ENCODE data around the gene TARDBP.
"Not testable (repeated sequence)": the region's sequence is repeated elsewhere in the genome, so short reads cannot be mapped to it uniquely, and the experiment has no call there.

TARDBP gene

DNA sequence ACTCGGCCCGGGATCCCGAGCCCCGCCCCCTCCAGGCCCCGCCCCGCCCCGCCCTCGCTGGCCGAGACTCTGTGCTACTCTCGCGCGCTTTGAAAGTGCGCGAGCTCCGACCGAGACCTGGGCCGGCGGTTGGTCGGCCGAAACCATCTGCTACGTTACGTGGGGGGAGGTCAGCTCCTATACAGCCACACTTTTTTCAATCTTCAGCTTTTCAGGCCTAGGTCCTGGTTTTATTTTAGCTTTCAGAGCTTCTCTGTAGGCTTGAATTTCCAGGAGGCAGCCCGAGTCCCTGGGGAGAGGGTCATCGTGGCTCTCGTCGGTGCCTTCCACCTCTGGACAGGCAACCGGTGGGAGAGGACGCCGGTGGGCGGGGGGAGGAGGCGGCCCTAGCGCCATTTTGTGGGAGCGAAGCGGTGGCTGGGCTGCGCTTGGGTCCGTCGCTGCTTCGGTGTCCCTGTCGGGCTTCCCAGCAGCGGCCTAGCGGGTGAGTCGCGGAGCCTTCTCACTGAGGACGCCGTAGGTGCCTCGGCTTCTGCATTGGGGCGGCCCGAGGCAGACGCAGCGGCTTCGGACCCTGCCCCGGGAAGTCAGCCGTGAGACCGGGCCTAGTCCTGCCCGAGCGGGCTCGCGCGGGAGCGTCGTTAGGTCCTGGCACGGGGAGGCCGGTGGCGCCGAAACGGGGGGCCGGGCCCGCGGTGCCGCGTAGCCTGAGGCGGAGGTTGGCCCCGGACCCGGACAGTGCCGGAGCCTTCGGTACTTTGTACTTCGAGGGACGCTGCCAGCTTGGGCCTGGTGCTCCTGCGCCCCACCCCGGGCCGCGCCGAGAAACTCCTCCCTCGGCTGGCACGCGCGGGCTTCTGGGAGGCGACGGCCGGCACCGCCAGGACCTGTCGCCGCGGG, at the start of gene TARDBP:
Gene TARDBP (plus strand): TSS at position 395 of the 900 bp plus-strand sequence. CDS start 1,074 bp downstream, outside the sequence.
- peak; percentile 91 for DNase-seq

DNA sequence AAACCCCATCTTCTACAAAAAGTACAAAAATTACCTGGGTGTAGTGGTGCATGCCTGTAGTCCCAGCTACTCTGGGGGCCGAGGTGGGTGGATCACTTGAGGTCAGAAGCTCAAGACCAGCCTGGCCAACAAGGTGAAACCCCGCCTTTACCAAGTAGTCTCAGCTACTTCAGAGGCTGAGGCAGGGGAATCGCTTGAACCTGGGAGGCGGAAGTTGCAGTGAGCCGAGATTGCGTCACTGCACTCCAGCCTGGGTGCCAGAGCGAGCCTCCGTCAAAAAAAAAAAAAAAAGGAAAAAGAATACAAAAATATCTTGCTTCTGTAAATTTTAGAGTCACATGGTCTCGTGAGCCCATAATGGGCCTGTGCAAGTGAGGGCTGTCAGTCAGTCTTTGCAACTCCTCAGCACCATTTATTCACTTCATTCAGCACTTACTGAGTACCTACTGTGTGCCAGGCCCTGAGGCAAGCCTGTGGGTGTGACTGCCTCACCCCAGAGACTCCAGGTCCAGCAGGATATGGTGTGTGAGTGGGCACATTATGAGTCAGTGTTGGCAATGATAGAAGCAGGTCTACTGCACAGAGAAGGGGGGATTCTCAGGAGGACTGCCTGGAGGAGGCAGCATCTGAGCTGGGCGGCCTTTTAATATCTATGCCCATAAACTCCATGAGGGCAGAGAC, 46.8 kb upstream of the TARDBP start:
- DNase-seq: no peak

DNA sequence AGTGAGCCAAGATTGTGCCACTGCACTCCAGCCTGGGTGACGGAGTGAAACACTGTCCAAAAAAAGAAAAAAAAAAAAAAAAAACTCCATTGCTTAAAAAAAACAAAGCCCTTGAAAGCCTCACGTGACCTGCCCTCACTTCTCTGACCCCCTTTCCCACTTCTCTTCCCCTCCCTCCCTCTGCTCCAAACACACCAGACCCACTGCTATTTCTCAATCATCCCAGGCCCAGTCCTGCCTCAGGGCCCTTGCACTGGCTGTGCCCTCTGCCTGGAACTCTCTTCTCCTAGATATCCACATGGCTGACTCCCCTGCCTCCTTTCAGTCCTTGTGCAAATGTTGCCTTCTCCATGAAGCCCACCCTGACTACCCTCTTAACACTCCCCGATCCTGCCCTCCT, 45.4 kb upstream of the TARDBP start:
- DNase-seq: no peak

DNA sequence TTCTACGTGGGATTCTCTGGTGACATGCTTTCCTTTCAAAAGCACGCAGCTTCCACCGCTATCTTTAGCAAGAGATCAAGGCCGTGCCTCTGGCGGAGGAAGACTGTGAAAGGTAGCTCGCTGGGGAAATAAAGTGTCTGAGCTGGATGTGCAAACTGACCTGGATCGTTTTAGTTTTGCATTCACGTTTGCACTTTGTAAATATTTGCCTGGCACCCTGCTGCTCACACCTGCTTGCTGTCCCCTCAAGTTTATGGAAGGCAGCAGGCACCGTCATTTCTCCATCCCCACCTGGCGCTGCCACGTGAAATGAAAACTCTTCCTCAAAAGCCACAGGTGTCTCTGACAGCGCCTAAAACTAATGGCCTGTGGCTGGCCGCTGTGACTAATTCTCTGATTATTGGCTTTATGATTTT, 44.0 kb upstream of the TARDBP start:
- no peak for DNase-seq

DNA sequence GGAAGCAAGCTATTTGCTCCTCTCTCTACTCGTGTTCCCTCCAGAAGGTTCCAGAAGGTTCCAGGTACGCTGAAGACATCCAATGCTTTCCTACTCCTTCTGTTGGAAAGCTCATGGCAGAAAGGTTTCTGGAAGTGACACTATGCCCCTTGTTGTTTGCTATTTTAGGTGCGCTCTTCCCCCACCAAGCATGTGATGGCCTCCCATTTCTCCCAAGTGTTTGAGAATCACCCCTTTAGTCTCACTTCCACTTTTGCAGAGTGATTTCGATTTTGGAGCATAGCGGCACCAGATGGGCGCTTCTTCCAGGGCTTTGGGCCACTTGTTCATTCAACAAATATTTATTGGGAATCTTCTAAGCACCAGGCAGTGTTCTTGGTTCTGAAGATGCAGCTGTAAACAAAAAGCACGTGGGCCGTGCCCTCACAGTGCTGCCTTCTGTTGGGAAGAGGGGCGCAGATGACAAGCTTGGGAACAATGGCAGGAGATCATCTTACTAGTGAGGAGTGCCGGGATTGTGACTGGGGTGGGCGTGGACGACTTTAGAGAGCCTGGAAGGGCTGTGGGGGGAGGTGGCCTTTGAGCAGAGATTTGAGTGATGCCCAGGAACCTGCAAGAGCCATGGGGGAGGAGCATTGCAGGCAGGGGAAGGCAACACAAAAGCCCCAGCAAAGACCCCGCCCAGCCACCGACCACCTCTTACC, 43.0 kb upstream of the TARDBP start:
- DNase-seq: peak; percentile 17

DNA sequence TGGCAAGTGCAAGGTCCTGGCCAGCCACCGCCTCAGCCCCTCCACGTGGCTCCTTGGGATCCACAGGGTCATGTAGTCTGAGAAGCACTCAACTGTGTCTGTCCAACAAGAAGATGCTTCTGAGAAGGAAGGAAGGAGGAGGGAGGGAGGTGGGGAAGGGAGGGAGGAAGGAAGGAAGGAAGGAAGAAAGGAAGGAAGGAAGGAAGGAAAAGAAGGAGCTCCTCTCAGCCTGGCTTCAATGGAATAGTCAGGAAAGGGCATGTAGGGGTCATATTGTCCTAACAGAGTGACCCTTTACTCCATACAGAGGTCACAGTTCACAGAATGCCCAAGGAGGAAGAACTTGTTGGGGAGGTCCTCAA, 42.5 kb upstream of the TARDBP start:
- no peak for DNase-seq

DNA sequence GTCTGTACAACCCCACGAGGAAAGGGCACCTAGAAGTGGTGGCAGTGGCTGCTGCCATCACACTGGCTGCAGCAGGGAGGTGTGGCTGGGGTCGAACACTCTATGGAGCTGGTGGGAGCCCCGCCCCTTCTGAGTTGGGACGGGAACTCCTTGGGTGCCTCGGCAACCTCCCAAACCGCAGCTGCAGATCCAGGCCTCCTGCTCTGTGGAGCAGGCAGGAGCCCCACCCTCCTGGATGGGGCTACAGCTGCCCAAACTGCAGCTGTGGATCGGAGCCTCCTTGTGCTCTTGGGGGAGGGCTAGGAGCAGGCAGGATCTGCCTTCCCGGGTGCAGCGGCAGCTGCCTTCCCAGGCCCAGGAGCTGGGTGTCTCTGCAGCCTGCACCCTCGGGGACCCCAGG, 38.9 kb upstream of the TARDBP start:
- DNase-seq: no peak

DNA sequence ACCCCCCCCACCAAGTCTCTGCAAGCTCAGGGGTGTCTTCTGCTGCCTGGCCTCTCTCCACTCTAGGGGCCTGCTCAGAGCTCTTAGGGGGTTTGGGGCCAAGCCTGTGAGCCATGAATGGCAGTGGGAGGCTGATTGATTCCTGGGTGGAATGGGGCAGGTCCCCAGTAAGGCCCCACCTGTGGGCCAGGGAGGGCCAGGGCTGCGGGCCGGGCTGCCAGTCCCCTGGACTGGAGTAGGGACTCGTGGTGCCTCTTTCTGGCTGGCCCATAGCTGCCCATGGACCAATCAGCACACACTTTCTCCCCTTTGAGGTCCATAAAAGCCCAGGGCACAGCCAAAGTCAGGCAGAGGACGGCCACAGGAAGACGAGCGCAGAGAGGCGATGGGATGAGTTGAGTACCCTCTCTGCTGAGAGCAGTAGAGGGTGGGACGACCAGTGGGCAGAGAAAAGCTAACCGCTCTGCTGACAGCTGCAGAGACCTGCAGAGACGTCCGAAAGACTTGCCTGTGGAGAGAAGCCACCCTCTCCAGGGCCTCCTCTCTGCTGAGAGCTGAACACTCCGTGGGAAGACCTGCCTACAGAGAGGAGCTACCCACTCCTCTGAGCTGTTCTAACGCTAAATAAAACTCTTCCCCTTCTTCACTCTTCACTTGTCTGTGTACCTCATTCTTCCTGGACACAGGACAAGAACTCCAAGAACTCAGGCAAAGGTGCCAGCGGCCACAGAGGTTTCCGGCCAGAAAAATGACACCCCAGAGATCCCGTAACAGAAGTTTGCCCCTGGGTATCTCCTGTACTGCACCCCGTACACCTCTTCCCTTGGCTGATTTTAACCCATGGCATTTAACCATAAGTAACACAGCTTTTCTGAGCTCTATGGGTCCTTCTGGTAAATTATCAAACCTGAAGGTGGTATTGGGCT, 38.2 kb upstream of the TARDBP start:
- no peak for DNase-seq

DNA sequence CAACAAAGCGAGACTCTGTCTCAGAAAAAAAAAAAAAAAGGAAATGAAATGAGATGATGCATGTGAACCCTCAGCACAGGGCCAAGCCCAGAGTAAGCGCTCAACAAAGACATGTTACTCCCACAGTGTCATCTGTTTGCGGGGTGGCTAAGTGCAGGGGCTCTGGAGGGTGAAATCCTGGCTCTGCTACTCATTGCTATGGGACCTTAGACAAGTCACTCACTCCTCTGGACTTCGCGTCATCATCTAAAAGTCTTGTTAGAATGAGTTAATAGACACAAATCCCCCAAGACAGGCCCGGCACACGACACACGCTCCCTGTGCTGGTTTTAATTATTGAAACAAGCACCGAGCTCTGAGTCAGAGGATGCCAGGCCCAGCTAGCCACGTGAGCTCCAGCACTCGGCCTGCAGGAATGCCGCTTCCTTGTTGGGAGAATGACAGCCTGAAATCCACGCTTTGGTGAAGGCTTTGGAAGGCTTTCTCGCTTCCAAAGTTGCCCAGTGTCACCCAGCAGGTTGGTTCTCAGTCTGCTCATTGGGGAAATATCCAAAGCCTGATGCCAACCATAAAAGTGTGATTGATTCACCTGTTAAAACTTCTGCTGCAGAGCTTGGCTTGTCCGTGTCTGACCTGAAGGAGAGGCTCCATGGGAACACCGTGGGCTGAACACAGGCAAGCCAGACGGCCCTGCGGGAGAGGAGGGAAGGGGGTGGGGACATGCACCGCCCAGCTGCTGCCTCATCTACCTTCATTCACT, 36.7 kb upstream of the TARDBP start:
- DNase-seq: peak; percentile 46

DNA sequence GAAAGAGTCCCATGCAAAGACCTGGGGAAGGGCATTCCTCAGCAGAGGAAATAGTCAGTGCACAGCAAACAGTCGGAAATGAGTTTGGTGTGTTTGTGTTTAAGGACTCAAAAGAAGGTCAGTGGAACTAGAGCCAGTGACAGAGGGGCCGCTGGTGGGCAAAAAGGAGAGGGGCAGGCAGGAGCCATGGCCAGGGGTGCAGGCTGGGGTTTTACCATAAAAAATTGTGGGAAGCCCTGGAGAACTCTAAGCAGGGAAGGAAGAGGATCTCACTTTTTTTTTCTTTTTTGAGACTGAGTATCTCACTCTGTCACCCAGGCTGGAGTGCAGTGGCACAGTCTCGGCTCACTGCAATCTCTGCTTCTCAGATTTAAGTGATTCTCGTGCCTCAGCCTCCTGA, 33.7 kb upstream of the TARDBP start:
- no peak for DNase-seq

DNA sequence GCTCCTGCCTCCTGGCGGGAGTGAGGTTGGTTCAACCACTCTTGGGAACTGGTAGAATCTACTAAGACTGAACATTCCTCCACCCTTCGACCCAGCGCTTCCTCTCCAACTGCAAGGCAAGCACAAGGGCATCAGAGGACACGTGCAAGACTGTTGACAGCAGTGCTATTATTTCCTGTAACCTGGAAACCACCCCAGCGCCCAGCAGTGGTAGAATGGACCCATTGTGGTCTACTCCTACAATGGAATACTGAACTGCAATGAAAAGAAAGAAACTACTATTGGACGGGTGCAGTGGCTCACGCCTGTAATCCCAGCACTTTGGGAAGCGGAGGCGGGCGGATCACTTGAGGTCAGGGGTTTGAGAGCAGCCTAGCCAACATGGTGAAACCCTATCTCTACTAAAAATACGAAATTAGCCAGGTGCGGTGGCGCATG, 33.0 kb upstream of the TARDBP start:
- no peak for DNase-seq

DNA sequence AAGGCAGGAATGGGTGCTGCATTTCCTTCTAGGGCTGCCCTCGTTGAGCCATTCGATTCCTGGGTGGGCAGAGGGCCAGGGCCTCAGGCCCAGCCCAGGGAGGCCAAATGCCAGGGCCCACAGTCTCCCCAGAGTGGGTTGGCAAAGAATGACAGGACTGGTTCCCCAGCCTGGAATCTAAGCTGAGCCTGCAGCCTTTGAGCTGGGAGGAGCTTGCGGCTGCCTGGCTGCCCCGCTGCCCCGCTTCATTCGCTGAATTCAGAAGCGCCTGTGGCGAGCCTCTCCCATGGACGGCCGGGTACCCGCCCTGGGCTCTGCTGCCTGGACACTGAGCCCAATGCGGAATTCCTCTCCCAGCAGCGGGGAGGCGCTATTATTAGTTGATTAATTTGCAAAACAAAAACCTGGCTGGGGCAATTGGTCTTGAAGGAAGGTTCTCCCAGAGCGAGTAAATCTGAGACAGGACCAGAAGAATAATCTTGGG, 32.3 kb upstream of the TARDBP start:
- no peak for DNase-seq

DNA sequence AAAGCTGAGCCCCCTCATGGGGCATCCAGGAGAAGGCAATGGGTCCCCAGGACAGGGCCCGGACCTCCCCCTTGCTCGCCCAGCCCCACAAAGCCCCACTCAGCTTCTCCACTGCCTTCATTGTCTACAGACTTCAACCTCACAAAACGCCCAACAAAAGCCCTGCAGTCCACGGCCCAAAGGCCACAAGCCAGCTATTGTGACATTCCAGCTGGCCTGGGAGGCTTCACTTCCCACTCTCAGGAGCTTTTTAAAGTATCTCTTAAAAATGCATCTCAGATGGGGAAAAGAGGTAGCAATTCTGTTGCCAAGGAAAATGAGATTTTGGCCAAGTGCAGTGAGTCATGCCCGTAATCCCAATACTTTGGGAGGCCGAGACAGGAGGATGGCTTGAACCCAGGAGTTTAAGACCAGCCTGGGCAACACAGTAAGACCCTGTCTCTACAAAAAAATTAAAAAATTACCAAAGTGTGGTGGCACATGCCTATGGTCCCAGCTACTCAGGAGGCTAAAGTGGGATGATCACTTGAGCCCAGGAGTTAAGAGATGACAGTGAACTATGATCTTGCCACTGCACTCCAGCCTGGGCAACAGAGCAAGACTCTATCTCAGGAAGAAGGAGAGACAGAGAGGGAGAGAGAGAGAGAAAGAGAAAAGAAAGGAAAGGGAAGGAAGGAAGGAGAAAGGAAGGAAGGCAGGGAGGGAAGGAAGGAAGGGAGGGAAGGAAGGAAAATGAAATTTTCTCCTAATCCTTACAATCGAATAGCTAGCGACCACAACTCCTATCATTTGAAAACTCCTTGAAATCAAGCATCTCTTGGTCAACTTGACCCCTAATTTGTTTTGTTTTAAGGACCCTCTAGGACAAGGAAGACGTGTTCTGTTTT, 31.4 kb upstream of the TARDBP start:
- DNase-seq: no peak

DNA sequence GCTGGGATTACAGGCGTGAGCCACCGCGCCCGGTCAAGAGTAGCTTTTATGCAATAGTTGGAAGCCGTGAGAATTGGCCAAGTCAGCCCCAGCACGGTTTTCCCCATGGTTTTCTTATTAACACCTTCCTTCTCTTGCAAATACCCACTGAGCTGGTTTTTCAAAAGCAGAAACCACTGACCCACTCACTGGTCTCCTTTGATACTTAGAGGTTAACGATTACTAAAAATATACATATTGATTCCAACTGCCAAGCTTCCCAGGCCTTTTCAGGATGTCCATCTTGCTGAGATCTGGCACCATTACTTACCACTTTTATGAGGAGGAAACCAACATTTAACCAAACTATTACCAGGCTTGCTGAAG, 25.9 kb upstream of the TARDBP start:
- DNase-seq: no peak

DNA sequence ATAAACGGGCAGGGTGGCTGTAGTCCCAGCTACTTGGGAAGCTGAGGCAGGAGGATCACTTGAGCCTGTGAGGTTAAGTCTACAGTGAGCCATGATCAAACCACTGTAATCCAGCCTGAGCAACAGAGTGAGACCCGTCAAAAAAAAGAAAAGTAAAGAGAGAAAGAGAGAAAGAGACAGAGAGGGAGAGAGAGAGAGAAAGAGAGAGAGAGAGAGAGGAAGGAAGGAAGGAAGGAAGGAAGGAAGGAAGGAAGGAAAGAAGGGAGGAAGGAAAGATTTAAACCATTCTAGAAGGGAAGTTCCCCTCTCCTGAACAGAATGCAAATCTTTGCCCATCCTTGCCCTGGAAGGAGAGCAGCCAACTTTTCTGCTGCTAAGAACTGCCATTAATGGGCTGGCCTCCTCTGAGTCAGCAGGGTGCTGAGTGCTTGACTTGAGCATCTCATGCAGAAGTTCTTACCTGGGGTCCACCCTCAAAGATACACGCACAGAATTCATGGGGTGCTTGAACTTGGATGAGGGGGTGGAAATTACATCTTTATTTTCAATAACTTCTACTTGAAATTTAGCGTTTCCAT, 24.5 kb upstream of the TARDBP start:
- DNase-seq: no peak

DNA sequence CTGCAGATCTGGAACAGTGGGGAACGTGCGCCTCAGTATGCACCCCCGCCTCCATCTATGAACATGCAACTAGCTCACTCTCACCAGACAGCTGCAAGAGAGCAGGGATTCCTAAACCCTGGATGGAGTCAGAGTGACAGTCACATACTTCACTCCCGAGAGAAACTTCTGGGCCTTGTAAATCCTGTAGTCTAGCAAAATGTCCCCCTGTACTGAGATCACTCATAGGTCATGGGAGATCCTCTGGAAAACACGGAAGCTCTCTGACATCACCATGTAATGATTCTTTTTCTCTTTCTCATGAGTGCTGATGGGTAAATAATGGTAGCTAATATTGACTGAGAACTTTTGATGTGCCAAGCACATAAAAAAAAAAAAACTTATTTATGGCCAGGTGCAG, 23.4 kb upstream of the TARDBP start:
- no peak for DNase-seq

DNA sequence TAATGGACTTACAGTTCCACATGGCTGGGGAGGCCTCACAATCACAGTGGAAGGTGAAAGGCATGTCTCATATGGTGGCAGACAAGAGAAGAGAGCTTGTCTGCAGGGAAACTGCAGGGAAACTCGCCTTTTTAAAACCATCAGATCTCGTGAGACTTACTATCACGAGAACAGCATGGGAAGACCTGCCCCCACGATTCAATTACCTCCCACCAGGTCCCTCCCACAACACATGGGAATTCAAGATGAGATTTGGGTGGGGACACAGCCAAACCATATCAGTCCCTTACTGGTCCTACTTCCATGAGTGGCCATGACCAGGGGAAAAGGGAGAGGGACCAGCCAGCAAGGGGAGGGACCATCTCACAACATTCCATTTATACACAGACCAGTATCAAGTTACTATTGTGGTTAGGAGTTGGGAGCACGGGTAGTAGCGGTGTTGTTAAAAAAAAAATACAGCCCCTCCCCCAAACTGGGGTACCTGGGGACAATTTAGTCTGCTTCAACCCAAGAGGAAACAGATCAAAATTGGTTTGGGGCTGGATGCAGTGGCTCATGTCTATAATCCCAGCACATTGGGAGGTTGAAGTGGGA, 22.4 kb upstream of the TARDBP start:
- DNase-seq: not testable (repeated sequence)

DNA sequence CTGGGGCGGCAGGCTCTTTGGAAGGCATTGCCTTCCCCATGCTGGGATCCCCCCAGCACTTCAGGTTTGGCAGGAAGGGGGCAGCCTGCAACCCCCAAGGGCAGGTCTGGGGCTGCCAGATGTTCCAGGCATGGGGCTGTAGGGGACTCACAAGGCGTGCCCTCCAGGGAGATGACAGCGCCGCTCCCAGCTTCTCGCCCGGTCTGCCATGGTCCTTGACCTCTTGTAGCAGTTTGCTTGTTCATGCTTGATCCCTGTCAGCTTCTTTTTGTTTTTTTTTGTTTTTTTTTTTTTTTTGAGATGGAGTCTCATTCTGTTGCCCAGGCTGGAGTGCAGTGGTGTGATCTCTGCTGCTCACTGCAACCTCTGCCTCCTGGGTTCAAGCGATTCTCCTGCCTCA, 21.6 kb upstream of the TARDBP start:
- no peak for DNase-seq

DNA sequence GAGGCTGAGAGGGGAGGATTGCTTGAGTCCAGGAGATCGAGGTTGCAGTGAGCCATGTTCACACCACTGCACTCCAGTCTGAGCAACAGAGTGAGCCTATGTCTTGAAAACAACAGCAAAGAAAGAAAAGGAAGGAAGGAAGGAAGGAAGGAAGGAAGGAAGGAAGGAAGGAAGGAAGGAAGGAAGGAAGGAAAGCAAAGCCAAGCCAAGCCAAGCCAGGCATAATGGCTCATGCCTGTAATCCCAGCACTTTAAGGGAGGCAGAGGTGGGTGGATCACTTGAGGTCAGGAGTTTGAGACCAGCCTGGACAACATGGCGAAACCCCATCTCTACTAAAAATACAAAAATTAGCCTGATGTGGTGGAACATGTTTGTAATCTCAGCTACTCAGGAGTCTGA, 20.4 kb upstream of the TARDBP start:
- not testable (repeated sequence) for DNase-seq

DNA sequence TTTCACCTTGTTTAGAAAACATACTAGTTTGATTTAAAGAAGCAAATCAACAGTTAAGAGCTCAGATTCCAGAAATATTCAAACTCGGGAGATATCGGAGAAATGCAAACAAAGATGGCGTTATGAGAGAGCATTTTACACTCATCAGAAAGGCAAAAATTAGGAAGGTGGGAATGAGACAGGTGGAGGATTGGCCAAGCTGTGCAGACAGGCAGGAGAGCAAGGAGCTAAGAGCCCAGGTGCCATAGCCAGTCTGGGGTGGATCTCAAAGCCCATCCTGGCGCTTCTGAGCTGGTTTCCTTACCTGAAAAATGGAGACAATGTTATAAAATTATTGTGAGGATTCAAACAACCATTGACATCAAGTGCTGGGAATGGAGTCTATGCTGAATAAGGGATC, 19.6 kb upstream of the TARDBP start:
- DNase-seq: no peak
